ENCODE data around the gene PIK3IP1.
"Not testable (repeated sequence)": the region's sequence is repeated elsewhere in the genome, so short reads cannot be mapped to it uniquely, and the experiment has no call there.

PIK3IP1 gene

GRCh38 chr22:31327806-31328543 is 35.7 kb upstream of the PIK3IP1 start:
- TF ChIP-seq CTCF (IDR thresholded peaks at IDR 0.05; ENCODE audit: low read length, missing control alignments), result no peak
- H3K4me3 ChIP-seq (replicated peaks; ENCODE audit: low read depth, low read length), result no peak overlapping the region
- no peak for DNase-seq (ENCODE audit: low read depth)

GRCh38 chr22:31326877-31327276 is 34.6 kb upstream of the PIK3IP1 start:
- no peak for TF ChIP-seq CTCF (IDR thresholded peaks at IDR 0.05; ENCODE audit: low read length, missing control alignments)
- no peak for DNase-seq (ENCODE audit: low read depth)

GRCh38 chr22:31323578-31324550 is 31.6 kb upstream of the PIK3IP1 start:
- no peak for TF ChIP-seq CTCF (IDR thresholded peaks at IDR 0.05; ENCODE audit: low read length, missing control alignments)
- H3K4me3 ChIP-seq (replicated peaks; ENCODE audit: low read depth, low read length), result no peak overlapping the region
- DNase-seq (ENCODE audit: low read depth), result no peak

More at GRCh38 chr22:31326877-31327276, 34.6 kb upstream of the PIK3IP1 start:
- no peak overlapping the region for H3K4me3 ChIP-seq (replicated peaks; ENCODE audit: low read depth, low read length)

- no peak for TF ChIP-seq CTCF (IDR thresholded peaks at IDR 0.05; ENCODE audit: low read length, missing control alignments)
- no peak for DNase-seq (ENCODE audit: low read depth)
These were observed 29.1 kb upstream of the PIK3IP1 start for GRCh38 chr22:31321421-31321820.

GRCh38 chr22:31314220-31314619 is 21.9 kb upstream of the PIK3IP1 start:
- not testable (repeated sequence) for H3K4me3 ChIP-seq (replicated peaks; ENCODE audit: low read depth, low read length); DNase-seq (ENCODE audit: low read depth)

More at GRCh38 chr22:31321421-31321820, 29.1 kb upstream of the PIK3IP1 start:
- H3K4me3 ChIP-seq (replicated peaks; ENCODE audit: low read depth, low read length), result no peak overlapping the region

- H3K4me3 ChIP-seq (replicated peaks; ENCODE audit: low read depth, low read length), result no peak overlapping the region
- TF ChIP-seq CTCF (IDR thresholded peaks at IDR 0.05; ENCODE audit: low read length, missing control alignments), result peak; percentile 93
- peak; percentile 91 for DNase-seq (ENCODE audit: low read depth)
These were observed 21.3 kb upstream of the PIK3IP1 start for GRCh38 chr22:31313366-31314147.
